GM12878 (cell line): ENCODE data around the gene RTN4R. TPM values are rescaled to one million over a fixed set of nuclear protein-coding genes. Genes with fewer than 3 reads are reported as not detected.

ENCODE experiments used
- ATAC-seq: fragments of 200-7000 bp; cut with Tn5 transposase; 3 replicates; pipeline ENCODE4 v1.9.1; 2020; ENCODE audit warnings: mild to moderate bottlenecking, moderate library complexity
- BruUV-seq: library from RNA; stranded (reverse); fragments of 400-500 nt; replicated peaks from 2 replicates; lab custom pipeline; 2021; lab: Mats Ljungman, UMichigan
- CTCF ChIA-PET: fragments of 300-600 bp; sonication (Branson Sonifier 250); formaldehyde crosslinking; extraction: SDS; loops from one replicate; lab custom pipeline; 2021; ENCODE audit warnings: inconsistent platforms; lab: Yijun Ruan, JAX
- POLR2A ChIA-PET: fragments of 350-600 bp; formaldehyde crosslinking; extraction: SDS; loops from one replicate; lab custom pipeline; 2021; ENCODE audit warnings: inconsistent platforms; lab: Charles Lee
- RAD21 ChIA-PET: fragments of 300-600 bp; sonication (Branson Sonifier 250); formaldehyde crosslinking; loops from one replicate; lab custom pipeline; 2023; ENCODE audit warnings: antibody characterized with exemption; ENCODE audit not compliant: unreplicated experiment; lab: Charles Lee
- SMC1A ChIA-PET: fragments of 300-600 bp; sonication (Branson Sonifier 250); formaldehyde crosslinking; loops from one replicate; lab custom pipeline; 2023; ENCODE audit not compliant: unreplicated experiment, uncharacterized antibody; lab: Charles Lee
- DNase-seq: peaks from one replicate; pipeline ENCODE4 v3.0.0-alpha.2; 2011; ENCODE audit warnings: low read depth, low spot score
- FAIRE-seq: peaks from 3 replicates; lab custom pipeline; 2011; peaks lifted over from hg19 to GRCh38; lab: Jason Lieb, UNC
- H2AFZ ChIP-seq: 2 replicates; pipeline ENCODE4 v1.6.0; 2011; ENCODE audit warnings: low read depth, low read length, control low read depth; ENCODE audit not compliant: control insufficient read depth
- H3K27ac ChIP-seq: 2 replicates; pipeline ENCODE4 v1.5.1; 2011; ENCODE audit warnings: control low read depth; ENCODE audit not compliant: control insufficient read depth, insufficient read depth
- H3K27me3 ChIP-seq, 2 experiments: replicated peaks in 1 of 2; 2 replicates each; pipeline versions ENCODE4 v1.6.0 to v1.6.1; 2011; ENCODE audit warnings: low read length in 1 of 2; ENCODE audit not compliant: control insufficient read depth in 2 of 2, insufficient read depth in 2 of 2
- H3K36me3 ChIP-seq, 2 experiments: 2 replicates each; pipeline ENCODE4 v1.5.1; 2011; ENCODE audit warnings: low read length in 1 of 2; ENCODE audit not compliant: control insufficient read depth in 2 of 2, insufficient read depth in 2 of 2
- H3K4me1 ChIP-seq: 2 replicates; pipeline ENCODE4 v1.6.1; 2011; ENCODE audit warnings: mild to moderate bottlenecking, low read length, moderate library complexity, mixed read lengths; ENCODE audit not compliant: control insufficient read depth, insufficient read depth
- H3K4me2 ChIP-seq: 2 replicates; pipeline ENCODE4 v1.6.0; 2011; ENCODE audit warnings: control low read depth; ENCODE audit not compliant: control insufficient read depth, insufficient read depth
- H3K4me3 ChIP-seq: fragments of 200-600 bp; sonication (generic); 2 replicates; pipeline ENCODE4 v1.5.1; 2016
- H3K79me2 ChIP-seq: 2 replicates; pipeline ENCODE4 v1.6.0; 2011; ENCODE audit warnings: low read length; ENCODE audit not compliant: control insufficient read depth, insufficient read depth
- H3K9ac ChIP-seq: 2 replicates; pipeline ENCODE4 v1.8.0; 2011; ENCODE audit warnings: low read length, control low read depth, mixed read lengths; ENCODE audit not compliant: control insufficient read depth, insufficient read depth
- H3K9me3 ChIP-seq: replicated peaks from 3 replicates; pipeline ENCODE4 v1.5.1; 2011; ENCODE audit warnings: mild to moderate bottlenecking, low read length; ENCODE audit not compliant: control insufficient read depth, insufficient read depth
- H4K20me1 ChIP-seq: 2 replicates; pipeline ENCODE4 v1.6.0; 2011; ENCODE audit not compliant: control insufficient read depth, insufficient read depth
- BACH1 ChIP-seq: fragments of 450-650 bp; IDR thresholded peaks from 2 replicates; pipeline ENCODE4 v1.6.1; 2017; ENCODE audit warnings: mild to moderate bottlenecking, borderline replicate concordance
- BMI1 ChIP-seq: fragments of 450-650 bp; IDR thresholded peaks from 2 replicates; pipeline ENCODE4 v1.6.1; 2016; ENCODE audit warnings: mild to moderate bottlenecking, moderate library complexity, borderline replicate concordance
- CBFB ChIP-seq: IDR thresholded peaks from 2 replicates; pipeline ENCODE4 v1.6.1; 2016; ENCODE audit warnings: antibody characterized with exemption, low read depth
- CHD1 ChIP-seq: IDR thresholded peaks from 2 replicates; pipeline ENCODE4 v1.6.1; 2012; ENCODE audit warnings: low read depth, low read length, improper control_type of control experiment
- FOXM1 ChIP-seq: IDR thresholded peaks from 2 replicates; pipeline ENCODE4 v1.6.1; 2012; ENCODE audit warnings: low read depth, mild to moderate bottlenecking, inconsistent platforms, low read length, moderate library complexity
- MEF2A ChIP-seq: IDR thresholded peaks from 2 replicates; pipeline ENCODE4 v1.6.1; 2011; ENCODE audit warnings: low read depth, mild to moderate bottlenecking, low read length, moderate library complexity; ENCODE audit not compliant: insufficient read depth
- MYC ChIP-seq: IDR thresholded peaks from 2 replicates; pipeline ENCODE4 v1.6.1; 2011; ENCODE audit warnings: mild to moderate bottlenecking, low read length, moderate library complexity, inconsistent platforms; ENCODE audit not compliant: insufficient read depth, insufficient replicate concordance, insufficient read length, severe bottlenecking
- NFYA ChIP-seq: IDR thresholded peaks from 2 replicates; pipeline ENCODE4 v1.6.1; 2011; ENCODE audit warnings: low read depth, mild to moderate bottlenecking, low read length, improper control_type of control experiment, borderline replicate concordance
- PAX5 ChIP-seq: IDR thresholded peaks from 2 replicates; pipeline ENCODE4 v1.6.1; 2011; ENCODE audit warnings: low read depth, low read length, borderline replicate concordance
- POU2F2 ChIP-seq: IDR thresholded peaks from 3 replicates; pipeline ENCODE4 v1.6.1; 2011; ENCODE audit warnings: low read depth, mild to moderate bottlenecking, low read length, borderline replicate concordance
- RELA ChIP-seq: fragments of 450-650 bp; IDR thresholded peaks from 2 replicates; pipeline ENCODE4 v1.8.0; 2014; ENCODE audit warnings: borderline replicate concordance; ENCODE audit not compliant: partially characterized antibody
- SPI1 ChIP-seq: IDR thresholded peaks from 2 replicates; pipeline ENCODE4 v1.6.1; 2011; ENCODE audit warnings: low read depth, mild to moderate bottlenecking, low read length, moderate library complexity, borderline replicate concordance; ENCODE audit not compliant: insufficient read depth
- SRF ChIP-seq, 2 experiments: IDR thresholded peaks; 2 replicates each; pipeline ENCODE4 v1.6.1; 2011; ENCODE audit warnings: low read depth in 2 of 2, low read length in 2 of 2, mild to moderate bottlenecking in 1 of 2, moderate library complexity in 1 of 2
- STAT3 ChIP-seq: IDR thresholded peaks from 2 replicates; pipeline ENCODE4 v1.6.1; 2011; ENCODE audit warnings: low read depth, low read length, improper control_type of control experiment
- WGBS: methylation state at CpG from one replicate; pipeline ENCODE4 v1.1.6; 2016; ENCODE audit warnings: low lambda C conversion rate; ENCODE audit not compliant: insufficient replicate concordance, insufficient coverage; ENCODE audit errors: missing lambda C conversion rate; 5-methylcytosine and 5-hydroxymethylcytosine counted together
- in situ Hi-C: fragments of 300-500 bp; cut with MboI; formaldehyde crosslinking; loops from 9 replicates; pipeline ENCODE4 v1.14.3; 2018; ENCODE audit warnings: mixed read lengths
- intact Hi-C: fragments of 100-400 bp; cut with micrococcal nuclease; formaldehyde crosslinking; loops from one replicate; pipeline ENCODE4 v1.14.2; 2022; ENCODE audit not compliant: unreplicated experiment
- polyA plus RNA-seq, 11 experiments: library from polyadenylated mRNA; depleted of rRNA in 4 of 11; unstranded in 6 of 11; stranded (reverse) in 5 of 11; fragments of >200 nt; fragmentation: Nextera tagmentation in 4 of 11; fragmentation: Illumina TruSeq in 1 of 11; extraction: Ambion mirVana in 4 of 11; extraction: Trizol in 1 of 11; gene quantifications; 1 replicate in 1 of 11; 2 replicates in 10 of 11; pipeline versions ENCODE4 v1.2.1 to v1.2.3, GENCODE V29; 2011 to 2016; ENCODE audit warnings: inconsistent platforms in 2 of 11, missing spikeins in 2 of 11, low read depth in 1 of 11
- total RNA-seq, 4 experiments: library from RNA; depleted of rRNA in 3 of 4; stranded (reverse); fragments of >200 nt in 3 of 4; fragmentation: Illumina TruSeq in 1 of 4; extraction: Trizol in 1 of 4; gene quantifications; 2 replicates each; pipeline versions ENCODE4 v1.2.1 to v1.2.3, GENCODE V29; 2013 to 2021
- TF ChIP-seq, protein P1 (sequence below): fragments of 450-650 bp; formaldehyde crosslinking; IDR thresholded peaks from 2 replicates; pipeline ENCODE4 v1.4.0; 2020; ENCODE audit warnings: mild to moderate bottlenecking, moderate library complexity
- TF ChIP-seq, protein P2 (sequence below): fragments of 450-650 bp; IDR thresholded peaks from 2 replicates; pipeline ENCODE4 v1.6.1; 2017; ENCODE audit warnings: mild to moderate bottlenecking, low read depth, inconsistent platforms; ENCODE audit not compliant: poor library complexity, severe bottlenecking

RTN4R gene
- total and polyA plus RNA-seq, 10 of the 15 experiments (the other 5 are each of a cell fraction or from before 2014, with no cell fraction given) = 0.03 to 1.0 (median 0.60) TPM; not detected in 2

DNA sequence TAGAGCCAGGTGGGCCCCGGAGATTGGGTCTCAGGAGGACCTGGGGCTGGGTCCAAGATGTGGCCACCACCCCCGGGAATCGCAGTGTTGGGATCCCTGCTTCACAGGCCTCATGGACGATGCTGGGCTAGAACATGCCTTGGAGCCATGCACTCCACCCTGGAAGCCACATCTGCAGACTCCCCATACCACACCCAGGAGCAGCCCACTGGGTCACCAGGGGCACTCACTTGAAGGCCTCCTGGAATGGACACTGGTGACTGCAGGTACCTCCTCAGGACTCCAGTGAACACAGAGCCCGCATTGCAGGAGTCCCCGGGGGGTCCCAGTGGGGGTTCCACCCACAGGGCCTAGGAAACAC is 25.0 kb downstream of the RTN4R start:
- ChIA-PET CTCF (interaction anchor here (1.3 kb wide), 1 partner anchor 15 kb away, joined by 3 read pairs; no protein-coding TSS in a partner anchor), POLR2A (no interaction called here), RAD21 (no interaction called here), SMC1A (no interaction called here)
- no peak overlapping the region for H3K4me3 ChIP-seq
- no peaks in the 10 kb centered on the region for H3K27me3 ChIP-seq
- 0 out of 2 replicates have a peak overlapping the region, but pooled peaks have one; percentile 42 for H3K4me2 ChIP-seq
- H3K4me1 ChIP-seq = peaks cover 55% of the 10 kb centered on the region
- no peaks in the 10 kb centered on the region for H4K20me1 ChIP-seq
- in situ Hi-C loops (no loop called here), intact Hi-C loops (no loop called here)
- no peak for ATAC-seq
- WGBS = 84% methylated on average over 6 of the region's 6 CpGs
- no peak overlapping the region for H3K27ac ChIP-seq
- H3K79me2 ChIP-seq = no peaks in the 10 kb centered on the region
- H2AFZ ChIP-seq = peak overlapping the region; percentile 31; the same call in 1 of the 2 replicates
- H3K9me3 ChIP-seq = no peaks in the 10 kb centered on the region
- DNase-seq = no peak
- H3K36me3 ChIP-seq = no peaks in the 10 kb centered on the region
- no peak overlapping the region for H3K9ac ChIP-seq
- no peak for FAIRE-seq
- BruUV-seq = no TSS peak
- TF ChIP-seq, protein P1, sequence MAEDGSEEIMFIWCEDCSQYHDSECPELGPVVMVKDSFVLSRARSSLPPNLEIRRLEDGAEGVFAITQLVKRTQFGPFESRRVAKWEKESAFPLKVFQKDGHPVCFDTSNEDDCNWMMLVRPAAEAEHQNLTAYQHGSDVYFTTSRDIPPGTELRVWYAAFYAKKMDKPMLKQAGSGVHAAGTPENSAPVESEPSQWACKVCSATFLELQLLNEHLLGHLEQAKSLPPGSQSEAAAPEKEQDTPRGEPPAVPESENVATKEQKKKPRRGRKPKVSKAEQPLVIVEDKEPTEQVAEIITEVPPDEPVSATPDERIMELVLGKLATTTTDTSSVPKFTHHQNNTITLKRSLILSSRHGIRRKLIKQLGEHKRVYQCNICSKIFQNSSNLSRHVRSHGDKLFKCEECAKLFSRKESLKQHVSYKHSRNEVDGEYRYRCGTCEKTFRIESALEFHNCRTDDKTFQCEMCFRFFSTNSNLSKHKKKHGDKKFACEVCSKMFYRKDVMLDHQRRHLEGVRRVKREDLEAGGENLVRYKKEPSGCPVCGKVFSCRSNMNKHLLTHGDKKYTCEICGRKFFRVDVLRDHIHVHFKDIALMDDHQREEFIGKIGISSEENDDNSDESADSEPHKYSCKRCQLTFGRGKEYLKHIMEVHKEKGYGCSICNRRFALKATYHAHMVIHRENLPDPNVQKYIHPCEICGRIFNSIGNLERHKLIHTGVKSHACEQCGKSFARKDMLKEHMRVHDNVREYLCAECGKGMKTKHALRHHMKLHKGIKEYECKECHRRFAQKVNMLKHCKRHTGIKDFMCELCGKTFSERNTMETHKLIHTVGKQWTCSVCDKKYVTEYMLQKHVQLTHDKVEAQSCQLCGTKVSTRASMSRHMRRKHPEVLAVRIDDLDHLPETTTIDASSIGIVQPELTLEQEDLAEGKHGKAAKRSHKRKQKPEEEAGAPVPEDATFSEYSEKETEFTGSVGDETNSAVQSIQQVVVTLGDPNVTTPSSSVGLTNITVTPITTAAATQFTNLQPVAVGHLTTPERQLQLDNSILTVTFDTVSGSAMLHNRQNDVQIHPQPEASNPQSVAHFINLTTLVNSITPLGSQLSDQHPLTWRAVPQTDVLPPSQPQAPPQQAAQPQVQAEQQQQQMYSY (CRISPR knock-in tag) = no peak
- TF ChIP-seq PAX5 (no peak), CBFB (no peak), POU2F2 (no peak), RELA (no peak), SRF (IDR thresholded peaks at IDR 0.05; ENCODE audit: low read depth in 2 of 2, low read length in 2 of 2) (no peak), FOXM1 (no peak), SPI1 (no peak), CHD1 (no peak), MYC (no peak), BACH1 (no peak), BMI1 (no peak), STAT3 (no peak), MEF2A (no peak), NFYA (no peak)
- TF ChIP-seq, protein P2, sequence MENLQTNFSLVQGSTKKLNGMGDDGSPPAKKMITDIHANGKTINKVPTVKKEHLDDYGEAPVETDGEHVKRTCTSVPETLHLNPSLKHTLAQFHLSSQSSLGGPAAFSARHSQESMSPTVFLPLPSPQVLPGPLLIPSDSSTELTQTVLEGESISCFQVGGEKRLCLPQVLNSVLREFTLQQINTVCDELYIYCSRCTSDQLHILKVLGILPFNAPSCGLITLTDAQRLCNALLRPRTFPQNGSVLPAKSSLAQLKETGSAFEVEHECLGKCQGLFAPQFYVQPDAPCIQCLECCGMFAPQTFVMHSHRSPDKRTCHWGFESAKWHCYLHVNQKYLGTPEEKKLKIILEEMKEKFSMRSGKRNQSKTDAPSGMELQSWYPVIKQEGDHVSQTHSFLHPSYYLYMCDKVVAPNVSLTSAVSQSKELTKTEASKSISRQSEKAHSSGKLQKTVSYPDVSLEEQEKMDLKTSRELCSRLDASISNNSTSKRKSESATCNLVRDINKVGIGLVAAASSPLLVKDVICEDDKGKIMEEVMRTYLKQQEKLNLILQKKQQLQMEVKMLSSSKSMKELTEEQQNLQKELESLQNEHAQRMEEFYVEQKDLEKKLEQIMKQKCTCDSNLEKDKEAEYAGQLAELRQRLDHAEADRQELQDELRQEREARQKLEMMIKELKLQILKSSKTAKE = no peak
- TF ChIP-seq, all 136 proteins: peak for 0
